NCI-H446 (cell line): ENCODE measurements around the gene CCL22.
"Not testable (repeated sequence)": the region's sequence is repeated elsewhere in the genome, so short reads cannot be mapped to it uniquely, and the experiment has no call there.

Source experiments
- DNase-seq, 2 experiments: peaks; one replicate each; lab custom pipeline; 2025; lab: John Stamatoyannopoulos, UW

CCL22 gene

GRCh38 chr16:57394444-57394843, 35.9 kb downstream of the CCL22 start:
- no peak for DNase-seq

DNA sequence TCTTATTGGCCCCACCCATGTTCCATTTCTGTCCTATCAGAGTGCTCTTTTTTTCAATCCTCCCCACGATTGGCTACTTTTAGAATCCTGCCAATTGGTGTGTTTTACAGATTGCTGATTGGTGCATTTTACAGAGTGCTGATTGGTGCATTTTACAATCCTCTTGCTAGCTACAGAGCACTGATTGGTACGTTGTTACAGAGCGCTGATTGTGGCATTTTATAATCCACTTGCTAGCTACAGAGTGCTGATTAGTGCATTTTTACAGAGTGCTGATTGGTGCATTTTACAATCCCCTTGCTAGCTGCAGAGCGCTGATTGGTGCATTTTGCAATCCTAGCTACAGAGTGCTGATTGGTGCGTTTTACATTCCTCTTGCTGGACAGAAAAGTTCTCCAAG, 36.4 kb downstream of the CCL22 start:
- DNase-seq: no peak

GRCh38 chr16:57396786-57397185, 38.2 kb downstream of the CCL22 start:
- DNase-seq: no peak

- DNase-seq: not testable (repeated sequence)
Measured at GRCh38 chr16:57397493-57397892, 38.9 kb downstream of the CCL22 start.

DNA sequence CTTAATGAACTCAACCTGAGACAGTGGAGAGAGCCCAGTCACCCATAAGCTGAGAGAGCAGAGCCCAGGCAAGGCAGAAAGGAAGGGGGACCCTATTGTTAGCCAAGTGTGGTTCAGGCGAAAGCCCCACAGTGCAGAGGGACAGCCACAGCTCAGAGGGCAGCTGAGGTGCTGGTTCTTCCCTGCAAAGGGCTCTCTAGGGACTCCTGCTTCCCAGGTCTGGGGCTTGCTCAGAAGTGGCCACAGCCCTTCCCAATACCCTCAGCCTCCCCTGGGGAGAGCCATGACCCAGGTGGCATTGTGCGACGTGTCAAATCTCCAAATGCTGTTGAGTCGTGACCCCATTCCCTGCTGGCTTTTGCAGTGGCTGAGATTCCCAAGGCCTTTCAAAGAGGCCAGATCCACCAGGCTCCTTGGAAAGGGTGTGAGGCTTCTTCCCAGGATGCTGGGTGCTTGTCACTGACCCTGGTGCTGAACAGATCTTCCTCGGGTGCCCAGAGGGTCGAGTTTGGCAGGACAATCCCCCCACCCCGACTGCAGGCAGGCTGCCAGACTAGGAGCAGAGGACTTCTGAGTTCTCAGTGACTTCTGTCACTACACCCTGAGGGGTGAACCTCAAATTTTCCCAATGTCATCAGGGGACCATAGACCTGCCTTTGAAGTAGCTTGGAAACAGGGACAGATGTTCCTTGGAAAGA, 43.5 kb downstream of the CCL22 start:
- DNase-seq: no peak

DNA sequence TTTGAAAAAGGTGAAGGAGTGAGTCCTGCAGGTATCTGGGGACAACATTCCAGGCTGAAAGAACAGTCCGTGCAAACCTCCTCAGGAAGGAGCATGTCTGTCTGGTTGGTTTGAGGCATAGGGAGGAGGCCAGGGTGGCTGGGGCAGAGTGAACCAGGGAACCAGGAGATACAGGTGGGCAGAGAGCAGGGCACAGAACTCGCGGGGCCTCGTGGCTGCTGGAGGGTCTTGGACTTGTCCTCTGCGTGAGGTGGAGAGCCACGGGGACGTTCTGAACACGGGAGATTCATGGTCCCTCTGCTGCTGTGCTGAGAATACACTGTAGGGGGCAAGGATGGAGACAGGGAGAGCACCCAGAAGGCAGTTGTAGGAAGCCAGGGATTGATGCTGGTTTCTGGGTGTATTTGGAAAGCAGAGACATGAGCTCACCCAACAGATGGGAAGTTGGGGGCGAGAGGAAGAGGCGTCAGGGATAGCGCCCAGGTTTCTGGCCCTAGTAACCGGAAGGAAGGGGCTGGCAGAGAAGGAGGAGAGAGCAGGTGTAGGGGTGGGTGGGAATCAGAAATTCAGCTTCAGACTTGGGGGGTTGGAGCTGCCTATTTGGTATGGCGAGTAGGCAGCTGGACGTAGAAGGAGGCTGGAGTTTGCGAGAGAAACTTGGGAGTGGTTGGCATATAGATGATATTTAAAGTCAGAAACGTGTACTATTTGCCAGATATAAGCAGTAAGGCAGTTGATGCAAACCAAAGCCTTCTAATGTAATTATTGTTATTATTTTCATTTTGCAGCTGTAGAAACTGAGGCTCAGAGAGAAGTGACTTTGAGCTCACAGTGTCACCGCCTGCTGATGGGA, 45.6 kb downstream of the CCL22 start, which contains the start of gene CCL17:
Gene CCL17, plus strand, starts transcription at position 803 of the 853 bp plus-strand sequence. CDS start 9,166 bp downstream, outside the sequence.
- DNase-seq: no peak

GRCh38 chr16:57405097-57405496, 46.5 kb downstream of the CCL22 start:
- DNase-seq: no peak

GRCh38 chr16:57406881-57407280, 48.3 kb downstream of the CCL22 start:
- no peak for DNase-seq

GRCh38 chr16:57407521-57408353, 49.2 kb downstream of the CCL22 start:
- no peak for DNase-seq

DNA sequence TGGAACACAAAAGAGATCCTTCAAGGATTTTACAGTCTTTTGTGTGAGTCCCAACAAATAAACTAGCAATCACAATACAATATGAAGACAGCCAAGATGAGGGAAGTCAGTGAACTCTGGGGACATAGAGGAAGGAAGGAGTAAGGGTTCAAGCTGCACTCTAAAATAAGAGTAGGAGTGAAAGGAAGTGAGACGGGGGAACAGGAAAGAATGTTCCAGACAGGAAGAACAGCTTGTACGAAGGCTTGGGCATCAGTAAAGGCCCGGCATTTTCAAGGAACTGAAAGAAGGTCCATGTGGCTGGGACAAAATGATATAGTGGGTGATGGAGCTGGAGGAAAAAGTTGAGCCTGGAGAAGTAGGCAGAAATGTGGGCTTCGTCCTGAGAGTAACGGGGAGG, 50.5 kb downstream of the CCL22 start:
- DNase-seq: no peak

- no peak for DNase-seq
Measured at GRCh38 chr16:57409870-57410587, 51.4 kb downstream of the CCL22 start.

- no peak for DNase-seq
Measured at GRCh38 chr16:57411362-57411976, 52.9 kb downstream of the CCL22 start.

DNA sequence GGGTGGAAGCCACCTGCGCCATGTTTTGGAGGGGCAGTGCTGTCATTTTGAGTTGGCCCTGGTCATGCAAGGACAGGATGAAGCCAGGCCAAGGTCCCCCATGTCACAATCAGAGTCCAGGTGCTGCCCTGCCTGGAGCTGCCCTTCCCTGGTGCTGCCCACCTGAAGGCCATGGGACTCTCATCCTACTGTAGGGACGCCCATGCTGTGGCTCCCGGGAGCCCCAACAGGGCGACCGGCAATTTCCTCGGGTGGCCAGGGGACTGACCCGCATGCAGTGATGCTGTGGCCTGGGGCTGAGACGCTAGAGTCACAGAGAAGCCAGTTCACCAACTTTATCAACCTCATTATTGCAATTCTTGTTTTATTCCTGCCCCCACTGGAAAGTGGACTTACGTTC, 54.0 kb downstream of the CCL22 start:
- DNase-seq: no peak

DNA sequence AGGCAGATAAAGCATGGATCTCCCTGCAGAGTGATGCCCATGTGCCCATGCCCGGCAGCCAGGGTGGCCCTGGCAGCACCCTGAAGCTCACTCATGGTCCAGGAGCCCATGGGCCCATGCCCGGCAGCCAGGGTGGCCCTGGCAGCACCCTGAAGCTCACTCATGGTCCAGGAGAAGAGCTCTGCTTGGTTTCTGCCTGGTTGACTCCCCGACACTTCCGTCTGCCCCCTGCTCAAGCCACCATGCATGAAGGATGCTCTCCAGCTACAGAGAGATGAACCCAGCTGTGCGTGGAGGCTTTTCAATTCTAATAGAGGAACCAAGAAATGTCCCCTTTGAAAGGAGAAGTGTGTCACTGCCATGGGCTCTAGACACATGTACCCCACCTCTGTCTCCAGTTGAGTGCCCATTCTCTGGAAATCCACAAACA, 54.7 kb downstream of the CCL22 start:
- no peak for DNase-seq

- DNase-seq: no peak
Measured at GRCh38 chr16:57413733-57414132, 55.1 kb downstream of the CCL22 start.
